ENCODE measurements around the gene IGFL1.
"Not testable (repeated sequence)": the region's sequence is repeated elsewhere in the genome, so short reads cannot be mapped to it uniquely, and the experiment has no call there.

Gene IGFL1

DNA sequence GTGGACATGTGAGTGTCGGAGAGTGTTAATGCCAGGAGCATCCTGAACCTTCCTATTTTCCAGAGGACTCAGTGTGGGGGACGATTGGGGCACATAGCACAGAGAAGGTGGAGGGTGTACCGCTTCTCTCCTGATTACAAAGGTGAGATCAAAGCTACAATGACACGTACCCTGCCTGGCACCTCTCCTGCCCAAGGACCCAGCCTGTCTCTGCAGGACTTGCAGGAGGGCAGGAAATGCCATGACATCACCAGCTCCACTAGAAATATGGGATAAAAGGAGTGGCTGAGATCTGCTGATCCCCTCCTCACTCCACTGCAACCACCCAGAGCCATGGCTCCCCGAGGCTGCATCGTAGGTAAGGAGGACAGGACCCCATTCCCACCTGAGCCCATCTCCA is at the start of gene IGFL1:
Gene IGFL1 (plus strand): TSS at position 301 of the 400 bp plus-strand sequence. CDS start 33 bp downstream, at position 334.
- no peak for FAIRE-seq

DNA sequence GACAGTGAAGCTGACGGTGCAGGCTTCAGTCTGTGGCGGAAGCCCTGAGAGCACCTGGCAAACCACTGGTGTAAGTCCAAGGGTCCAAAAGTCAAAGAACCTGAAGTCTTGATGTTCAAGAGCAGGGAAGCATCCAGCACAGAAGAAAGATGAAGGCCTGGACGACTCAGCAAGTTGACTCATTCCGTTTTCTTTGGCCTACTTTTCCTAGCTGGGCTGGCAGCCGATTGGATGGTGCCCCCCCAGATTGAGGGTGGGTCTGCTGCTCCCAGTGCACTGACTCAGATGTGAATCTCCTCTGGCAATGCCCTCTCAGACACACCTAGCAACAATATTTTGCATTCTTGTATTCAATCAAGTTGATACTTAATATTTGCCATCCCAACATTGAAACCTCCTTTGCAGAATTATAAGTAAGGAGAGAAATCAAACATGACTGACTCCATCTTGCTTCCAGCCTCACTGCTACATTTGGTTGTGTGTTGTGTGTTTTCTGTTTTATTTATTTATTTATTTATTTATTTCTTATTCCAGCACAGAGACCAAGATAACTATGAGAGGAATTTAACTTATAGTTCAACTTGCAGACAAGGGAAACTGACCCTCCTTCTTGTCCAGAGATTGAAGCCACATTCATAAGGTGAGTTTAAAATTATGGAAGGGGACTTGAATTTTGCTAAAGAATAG is 48.7 kb upstream of the IGFL1 start:
- FAIRE-seq: no peak

DNA sequence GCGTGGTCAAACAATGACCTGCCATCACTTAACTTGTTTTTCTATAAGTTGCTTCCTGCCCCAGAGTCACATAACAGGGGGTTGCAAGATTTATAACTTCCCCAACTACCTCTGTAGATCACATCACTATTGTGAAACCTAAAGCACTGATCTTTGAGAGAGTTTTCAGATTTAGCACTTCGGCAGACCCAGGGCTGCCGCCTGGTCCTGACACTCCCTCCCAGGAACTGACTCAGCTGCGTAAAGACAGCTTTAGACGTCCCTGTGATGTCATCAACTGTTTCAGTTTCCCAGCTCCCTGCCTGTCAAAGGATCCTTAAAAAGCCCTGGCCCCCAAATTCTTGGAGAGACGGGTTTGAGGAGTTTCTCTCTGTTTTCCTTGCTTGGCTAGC is 48.2 kb upstream of the IGFL1 start:
- FAIRE-seq: no peak

DNA sequence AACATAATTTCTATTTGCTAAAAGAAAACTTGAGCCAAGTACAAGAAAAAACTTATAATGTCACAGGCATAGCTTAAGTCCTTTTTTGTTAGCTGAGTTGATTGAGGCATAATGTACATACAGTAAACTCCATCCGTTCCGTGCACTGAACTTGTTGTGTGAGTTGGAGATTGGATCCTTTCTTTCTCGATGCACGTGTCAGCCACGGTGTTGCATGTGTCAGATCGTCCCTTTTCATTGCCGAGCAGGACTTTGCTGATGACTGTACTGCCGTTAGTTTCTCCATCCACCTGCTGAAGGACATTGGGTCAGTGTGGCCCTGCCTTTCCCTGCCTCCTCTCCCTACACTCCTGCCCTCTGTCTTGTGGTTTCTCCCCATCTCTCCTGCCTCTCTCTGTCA is 47.1 kb upstream of the IGFL1 start:
- no peak for FAIRE-seq

DNA sequence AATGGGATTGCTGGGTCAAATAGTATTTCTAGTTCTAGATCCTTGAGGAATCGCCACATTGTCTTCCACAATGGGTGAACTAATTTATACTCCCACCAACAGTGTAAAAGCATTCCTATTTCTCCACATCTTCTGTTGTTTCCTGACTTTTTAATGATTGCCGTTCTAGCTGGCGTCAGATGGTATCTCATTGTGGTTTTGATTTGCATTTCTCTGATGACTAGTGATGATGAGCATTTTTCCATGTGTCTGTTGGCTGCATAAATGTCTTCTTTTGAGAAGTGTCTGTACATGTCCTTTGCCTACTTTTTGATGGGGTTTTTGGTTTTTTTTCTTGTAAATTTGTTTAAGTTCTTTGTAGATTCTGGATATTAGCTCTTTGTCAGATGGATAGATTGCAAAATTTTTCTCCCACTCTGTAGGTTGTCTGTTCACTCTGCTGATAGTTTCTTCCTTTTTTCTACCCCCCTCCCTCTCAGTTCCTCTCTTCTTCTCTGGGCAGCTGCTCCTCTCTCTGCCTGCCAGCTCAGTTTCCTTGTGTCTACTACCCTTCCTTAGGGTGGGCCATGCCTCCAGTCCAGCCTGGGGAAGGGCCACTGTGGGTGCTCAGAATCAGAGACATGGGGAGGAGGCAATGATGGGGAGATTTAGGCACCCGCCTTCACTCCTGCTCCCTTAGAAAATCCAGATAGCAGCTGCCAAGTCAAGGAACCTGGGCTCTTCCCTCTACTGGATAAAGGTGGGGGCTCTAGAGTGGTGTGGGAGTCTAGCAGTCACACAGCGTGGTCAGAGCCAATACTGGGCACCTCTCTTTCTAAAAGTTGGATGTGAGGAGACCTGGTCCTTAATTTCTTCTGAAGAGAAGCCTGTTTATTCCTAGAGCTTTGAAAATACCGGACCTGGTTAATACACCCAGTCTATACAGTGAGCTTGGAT is 44.5 kb upstream of the IGFL1 start:
- not testable (repeated sequence) for FAIRE-seq

DNA sequence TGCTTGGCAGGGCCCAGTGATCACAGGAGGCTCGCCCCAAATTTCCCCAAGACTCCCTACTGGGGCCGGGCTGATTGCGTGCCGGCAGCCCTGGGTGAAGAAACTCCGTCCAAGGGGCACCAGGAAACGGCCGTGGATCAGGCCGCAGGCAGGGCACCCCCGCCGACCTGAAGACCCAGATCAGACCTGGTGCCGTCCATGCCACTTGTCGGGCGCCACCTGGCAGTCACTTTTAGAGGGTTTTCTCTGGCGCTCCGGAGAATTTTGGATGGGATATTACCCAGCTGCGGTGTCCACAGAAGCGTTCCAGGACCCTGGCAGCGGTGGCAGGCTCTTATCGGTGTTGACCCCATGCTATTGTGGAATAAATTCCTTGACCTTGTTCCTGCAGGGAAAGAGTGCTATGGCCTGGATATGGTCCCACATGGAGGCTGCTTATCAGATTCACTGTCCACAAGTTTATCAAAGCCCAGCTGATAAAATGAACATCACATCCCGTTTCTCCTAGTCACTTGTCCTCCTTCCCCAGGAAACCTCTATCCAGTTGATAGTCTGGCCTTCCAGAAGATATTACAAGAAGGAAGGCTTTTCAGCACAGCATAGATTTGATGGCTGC is 43.3 kb upstream of the IGFL1 start:
- no peak for FAIRE-seq

DNA sequence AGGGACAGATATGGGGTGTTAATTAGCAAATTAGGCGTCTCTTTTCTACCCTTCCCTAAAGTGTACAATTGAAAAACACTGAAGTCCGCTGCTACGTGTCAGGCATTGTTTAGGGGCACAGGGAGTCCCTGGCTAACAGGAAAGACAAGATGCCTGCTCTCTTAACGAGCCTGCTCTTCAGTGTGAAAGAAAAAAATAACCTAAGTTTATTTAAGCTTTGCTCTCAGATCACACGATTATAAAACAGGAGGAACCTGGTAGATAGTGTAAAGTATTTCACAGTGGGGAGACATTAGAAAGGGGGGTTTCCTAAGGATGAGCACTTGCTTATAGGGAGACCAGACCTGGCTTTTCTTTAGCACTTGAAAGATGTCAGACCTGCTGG is 42.8 kb upstream of the IGFL1 start:
- no peak for FAIRE-seq

DNA sequence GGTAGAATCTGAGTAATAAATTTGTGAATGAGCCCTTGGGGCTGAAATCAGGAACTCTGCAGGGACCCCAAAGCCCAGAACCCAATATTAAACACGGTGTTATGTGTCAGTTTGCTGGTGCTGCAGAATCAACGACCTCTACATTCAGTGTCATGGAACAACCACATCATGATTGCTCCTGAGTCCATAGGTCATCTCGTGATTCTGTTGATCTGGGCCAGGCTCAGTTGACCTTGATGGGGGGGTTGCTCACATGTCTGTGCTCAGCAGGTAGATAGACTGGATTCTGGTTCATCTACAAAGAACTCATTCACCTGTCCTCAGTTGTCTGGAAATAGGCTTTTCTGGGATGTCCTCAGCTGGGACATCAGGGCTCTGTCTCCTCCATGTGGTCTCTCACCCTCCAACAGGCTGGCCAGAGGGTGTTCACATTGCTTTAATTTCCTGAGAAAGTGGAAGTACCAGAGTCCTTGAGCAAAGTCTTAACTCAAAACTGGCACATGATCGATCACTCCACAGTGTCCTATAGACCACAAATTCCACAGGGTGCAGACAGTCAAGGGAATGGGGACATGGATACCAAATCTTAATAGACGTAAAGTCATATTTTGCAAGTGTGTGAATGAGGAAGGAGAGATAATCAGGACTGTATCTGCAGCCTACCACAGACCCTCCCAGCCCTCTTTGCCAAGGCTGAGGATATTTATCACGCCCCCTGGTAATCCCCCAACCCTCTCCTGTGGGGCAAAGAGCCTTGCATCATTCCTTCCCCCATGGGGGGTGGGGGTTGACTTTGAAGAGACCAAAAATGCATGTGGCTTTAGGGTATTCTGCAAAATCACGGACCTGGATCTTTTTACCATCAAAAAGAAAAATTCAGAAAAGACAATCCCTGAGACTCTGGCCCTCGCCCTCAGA is 39.3 kb upstream of the IGFL1 start:
- no peak for FAIRE-seq

DNA sequence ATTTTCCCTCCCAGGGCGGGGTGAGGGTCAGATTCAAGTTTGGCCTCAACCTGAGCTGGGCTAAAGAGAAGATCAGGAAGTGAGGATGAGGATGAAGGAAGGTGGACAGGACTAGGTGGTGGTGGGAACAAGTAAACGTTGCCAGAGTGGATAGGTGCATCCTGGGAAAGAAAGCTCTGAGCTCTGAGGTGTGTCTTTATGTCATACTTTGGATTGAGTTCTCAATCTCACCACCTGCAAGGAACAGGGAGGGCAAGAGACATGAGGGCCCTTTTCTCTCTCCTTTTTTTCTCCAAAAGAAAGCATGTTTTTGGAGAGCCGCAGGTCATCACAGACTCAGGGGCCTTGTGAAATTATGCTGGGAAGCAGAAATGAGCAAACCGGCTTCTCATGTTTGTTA is 38.2 kb upstream of the IGFL1 start:
- no peak for FAIRE-seq

DNA sequence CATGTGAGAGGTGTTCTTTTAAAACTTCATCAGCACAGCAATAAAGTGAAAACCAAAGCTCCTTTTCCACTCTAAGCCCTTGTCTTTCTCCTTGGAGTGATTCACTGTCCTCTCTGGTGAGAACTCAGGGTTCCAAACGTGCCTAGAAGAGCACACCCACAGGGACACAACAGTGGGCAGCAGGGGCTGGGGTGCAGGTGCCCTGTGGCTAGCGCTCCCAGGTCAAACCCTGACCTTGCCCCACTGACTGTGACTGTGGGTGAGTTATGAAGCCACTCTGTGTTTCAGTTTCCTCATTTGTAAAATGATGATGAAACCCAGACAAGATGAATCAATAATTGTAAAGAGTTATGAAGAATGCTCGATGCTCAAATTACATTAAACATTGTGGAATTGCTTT is 37.6 kb upstream of the IGFL1 start:
- FAIRE-seq: no peak

DNA sequence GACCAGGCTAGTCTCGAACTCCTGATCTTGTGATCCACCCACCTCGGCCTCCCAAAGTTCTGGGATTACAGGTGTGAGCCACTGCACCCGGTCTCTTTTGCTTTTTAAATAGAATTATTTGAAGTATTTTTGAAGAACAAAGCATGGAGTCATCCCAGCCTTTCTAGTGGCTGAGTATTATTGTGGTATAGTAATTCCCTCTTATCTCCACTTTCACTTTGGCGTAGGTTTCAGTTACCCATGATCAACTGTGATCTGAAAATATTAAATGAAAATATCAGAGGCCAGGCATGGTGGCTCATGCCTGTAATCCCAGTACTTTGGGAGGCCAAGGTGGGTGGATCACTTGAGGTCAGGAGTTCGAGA is 36.9 kb upstream of the IGFL1 start:
- not testable (repeated sequence) for FAIRE-seq

DNA sequence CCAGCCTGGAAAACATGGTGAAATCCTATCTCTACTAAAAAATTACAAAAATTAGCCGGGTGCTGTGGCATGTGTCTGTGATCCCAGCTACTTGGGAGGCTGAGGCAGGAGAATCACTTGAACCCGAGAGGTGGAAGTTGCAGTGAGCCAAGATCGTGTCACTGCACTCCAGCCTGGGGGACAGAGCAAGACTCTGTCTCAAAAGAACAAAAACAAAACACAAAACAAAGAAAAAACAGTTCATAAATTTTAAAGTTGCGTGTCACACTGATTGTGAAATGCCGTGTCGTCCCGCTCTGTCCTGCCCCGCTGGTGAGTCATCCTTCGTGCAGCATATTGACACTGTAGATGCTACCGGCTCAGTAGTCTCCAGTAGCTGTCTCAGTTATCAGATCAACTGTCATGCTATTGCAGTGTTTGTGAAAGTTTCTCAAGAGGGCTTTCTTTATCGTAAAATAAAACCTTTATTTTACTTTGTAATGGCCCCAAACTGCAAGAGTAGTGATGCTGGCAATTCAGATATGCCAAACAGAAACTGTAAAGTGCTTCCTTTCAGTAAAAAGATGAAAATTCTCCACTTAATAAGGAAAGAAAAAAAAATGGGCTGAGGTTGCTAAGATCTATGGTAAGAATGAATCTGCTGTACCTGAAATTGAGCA is 36.4 kb upstream of the IGFL1 start:
- FAIRE-seq: no peak

DNA sequence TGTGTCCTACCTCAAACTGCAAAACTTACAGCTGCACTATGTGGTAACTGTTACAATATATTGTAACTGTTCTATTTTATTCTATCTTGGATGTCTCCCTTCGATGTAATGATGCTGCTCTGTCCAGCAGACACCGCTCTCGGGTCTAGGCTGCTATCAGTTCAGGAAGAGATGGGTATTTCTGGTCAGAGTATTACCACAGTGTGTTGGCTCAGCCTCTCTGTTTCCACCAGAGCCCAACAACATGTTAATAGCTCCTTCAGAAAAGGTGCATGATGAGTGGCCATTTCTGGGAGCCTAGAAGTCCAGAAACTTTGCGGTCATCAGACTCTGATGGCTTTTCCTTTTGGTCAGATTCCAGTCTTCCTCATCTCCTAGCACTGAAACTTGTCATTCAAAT is 35.9 kb upstream of the IGFL1 start:
- no peak for FAIRE-seq

DNA sequence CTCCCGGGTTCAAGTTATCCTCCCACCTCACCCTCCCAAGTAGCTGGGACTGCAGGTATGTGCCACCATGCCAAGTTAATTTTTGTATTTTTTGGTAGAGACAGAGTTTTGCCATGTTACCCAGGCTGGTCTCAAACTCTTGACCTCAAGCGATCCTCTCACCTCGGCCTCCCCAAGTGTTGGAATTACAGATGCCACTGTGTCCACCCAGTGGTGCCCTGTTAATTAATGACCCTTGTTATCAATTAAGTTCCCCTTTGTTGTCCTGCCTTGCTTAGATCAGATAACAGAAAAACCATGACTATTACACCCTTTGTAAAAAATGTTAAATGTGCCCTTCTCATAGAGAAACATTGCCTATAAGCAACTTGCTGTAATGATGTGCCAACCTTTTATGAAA is 34.4 kb upstream of the IGFL1 start:
- FAIRE-seq: no peak

DNA sequence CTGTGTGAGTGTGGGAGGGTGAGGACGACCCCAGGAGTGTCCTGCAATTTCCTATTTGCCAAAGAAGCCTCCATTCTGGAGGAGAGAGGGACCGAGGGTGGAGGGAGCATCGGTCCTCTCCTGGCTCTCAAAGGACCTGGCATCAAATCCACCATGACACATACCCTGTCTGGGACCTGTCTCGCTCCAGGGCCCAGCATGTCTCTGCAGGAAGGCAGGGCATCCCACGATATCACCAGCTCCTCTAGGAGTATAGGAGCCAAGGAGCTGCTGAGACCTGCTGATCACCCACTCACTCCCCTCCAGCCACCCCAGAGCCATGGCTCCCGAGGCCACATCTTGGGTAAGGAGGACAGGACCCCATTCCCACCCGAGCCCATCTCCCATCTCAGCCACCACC is 33.6 kb upstream of the IGFL1 start:
- not testable (repeated sequence) for FAIRE-seq

DNA sequence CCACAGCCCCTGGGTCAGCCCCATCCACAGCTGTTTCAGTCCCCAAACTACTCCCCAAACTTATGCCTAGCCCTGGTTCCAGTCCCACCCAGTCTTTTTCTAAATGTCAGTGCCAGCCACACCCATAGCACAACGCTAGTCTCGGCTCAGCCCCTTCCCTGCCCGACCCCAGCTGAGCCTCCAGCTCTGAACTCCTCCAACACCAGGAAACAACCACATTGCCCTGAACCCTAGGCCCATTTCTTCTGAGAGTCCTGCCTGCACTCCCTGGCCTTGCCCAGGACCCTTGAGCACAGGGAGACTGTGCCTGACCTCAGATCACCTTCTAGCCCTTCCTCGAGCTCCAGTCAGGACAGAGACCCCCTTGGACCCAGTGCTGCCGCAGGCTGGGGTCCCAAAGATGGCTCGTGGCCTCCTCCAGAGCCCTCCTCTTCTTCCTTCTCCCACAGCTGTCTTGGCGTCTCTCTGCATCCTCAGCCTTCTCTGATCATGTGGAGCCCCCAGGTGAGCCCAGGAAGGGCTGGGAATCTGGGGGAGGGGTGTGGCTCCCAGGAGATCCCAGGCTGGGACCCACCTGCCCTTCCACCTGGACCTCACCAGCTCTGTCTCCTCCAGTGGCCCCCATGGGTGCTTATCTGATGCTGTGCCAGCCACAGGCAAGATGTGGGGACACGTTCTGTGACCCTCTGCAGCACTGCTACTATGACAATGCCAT is 33.0 kb upstream of the IGFL1 start:
- FAIRE-seq: no peak

DNA sequence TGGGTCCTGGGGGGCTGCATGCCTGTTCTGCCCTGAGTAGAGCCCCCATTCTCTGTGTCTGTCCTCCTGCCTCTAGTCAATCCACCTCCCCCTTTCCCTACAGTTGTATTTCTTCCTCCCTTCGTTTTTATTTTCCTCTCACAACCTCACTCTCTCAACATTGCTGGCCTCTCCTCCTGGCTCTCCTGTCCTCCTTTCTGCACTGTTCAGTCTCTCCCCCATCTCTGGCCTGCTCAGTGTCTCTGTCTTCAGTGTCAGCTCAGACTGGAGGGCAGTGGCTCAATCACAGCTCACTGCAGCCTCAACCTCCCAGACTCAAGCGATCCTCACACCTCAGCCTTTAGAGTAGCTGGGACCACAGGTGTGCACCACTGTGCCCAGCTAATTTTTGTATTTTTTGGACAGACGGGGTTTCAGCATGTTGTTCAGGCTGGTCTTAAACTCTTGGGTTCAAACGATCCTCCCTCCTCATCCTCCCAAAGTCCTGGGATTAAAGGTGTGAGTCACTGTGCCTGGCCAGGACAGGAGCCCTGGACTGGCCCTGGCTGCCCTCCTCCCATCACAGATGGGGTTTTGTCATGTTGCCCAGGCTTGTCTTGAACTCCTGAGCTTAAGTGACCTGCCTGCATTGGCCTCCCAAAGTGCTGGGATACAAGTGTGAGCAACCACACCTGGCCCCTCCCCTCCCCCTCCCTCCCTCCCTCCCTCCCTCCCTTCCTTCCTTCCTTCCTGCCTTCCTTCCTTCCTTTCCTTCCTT is 32.0 kb upstream of the IGFL1 start:
- no peak for FAIRE-seq

DNA sequence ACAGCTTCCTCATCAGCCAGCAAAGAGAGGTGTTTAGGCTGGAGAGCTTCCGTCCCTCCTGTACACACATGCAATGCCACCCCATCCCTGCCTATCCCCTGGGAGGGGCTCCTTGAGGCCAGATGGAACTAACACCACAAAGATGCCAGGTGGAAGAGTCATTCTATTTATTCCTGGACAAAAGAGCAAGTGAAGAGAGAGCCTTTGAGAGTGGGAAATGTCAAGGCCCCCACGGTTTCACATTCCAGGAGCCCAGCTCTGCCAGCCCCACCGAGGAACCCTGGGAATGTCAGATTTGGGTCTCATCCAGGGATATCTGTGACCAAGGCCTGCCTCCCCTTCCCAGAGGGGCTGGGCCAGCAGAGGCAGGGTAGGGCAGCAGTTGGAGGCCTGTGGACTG is 30.8 kb upstream of the IGFL1 start:
- FAIRE-seq: no peak

DNA sequence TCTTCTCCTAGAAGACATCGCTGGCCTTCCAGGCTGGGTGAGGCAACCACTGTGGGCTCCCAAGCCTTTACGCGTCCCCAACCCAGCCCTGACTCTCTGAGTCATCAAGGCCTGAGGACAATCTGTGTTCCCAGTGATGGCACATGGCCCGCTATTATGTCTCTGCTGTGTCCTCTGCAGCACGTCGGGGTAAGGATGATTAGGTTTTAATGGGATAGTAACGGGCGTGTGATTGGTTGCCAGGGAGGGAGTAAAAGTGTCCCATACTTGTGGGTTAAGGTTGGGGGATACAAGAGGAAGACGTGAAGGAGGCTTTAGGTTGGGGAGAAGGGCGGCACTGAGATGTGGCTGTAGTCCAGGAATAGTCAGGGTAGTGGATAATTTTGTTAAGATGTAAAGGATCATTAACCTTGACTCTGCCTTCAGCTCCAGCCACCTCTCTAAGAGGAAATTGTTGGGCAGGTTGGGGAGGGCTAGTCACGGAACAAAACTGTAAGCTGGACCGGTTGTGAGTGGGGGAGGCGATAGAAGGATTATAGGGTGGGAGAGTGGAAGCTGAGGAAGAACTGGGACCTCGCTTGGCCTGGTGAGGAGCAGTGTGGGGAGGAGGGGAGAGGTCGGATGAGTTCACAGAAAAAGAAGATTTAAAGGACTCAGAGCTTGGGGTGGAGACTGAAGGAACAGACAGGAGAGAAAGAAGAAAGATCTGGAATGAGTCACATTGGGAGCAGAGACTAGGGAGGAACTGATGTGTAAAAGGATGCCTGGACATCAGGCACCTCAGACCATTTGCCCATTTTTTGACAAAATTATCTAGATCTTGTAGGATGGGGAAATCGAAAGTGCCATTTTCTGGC is 27.9 kb upstream of the IGFL1 start:
- no peak for FAIRE-seq

DNA sequence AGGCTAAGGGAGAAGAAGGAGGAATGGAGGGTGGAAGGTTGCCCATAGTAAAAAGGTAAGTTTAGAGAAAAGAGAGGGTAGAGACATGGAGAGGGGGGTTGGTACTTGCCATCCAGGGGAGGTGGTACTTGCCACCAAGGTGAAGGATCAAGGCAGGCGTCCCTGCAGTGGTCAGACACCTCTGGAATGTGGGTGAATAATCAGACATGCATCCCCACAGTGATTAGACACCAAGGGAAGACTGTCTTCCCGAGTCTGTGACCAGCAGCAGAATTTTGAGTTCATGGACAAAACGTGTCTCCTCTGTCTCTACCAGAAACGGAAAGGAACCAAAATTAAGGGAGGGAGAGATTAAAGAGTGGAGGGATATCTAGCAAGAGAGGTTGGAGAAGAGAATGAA is 27.1 kb upstream of the IGFL1 start:
- no peak for FAIRE-seq
